GM12878 (cell line): ENCODE measurements around the gene SYT14. TPM values are rescaled to one million over a fixed set of nuclear protein-coding genes. Genes with fewer than 3 reads are reported as not detected.

Experiments
- CHD1 ChIP-seq: IDR thresholded peaks from 2 replicates; pipeline ENCODE4 v1.6.1; 2012; ENCODE audit warnings: low read depth, low read length, improper control_type of control experiment
- GABPA ChIP-seq: IDR thresholded peaks from 2 replicates; pipeline ENCODE4 v1.6.1; 2014; ENCODE audit warnings: antibody characterized with exemption, low read depth, mild to moderate bottlenecking, inconsistent platforms
- HDGF ChIP-seq: fragments of 450-650 bp; IDR thresholded peaks from 2 replicates; pipeline ENCODE4 v1.6.1; 2016; ENCODE audit warnings: antibody characterized with exemption
- IKZF1 ChIP-seq: fragments of 450-650 bp; conservative IDR thresholded peaks from 2 replicates; pipeline ENCODE4 v1.6.1; 2017; ENCODE audit warnings: antibody characterized with exemption, mild to moderate bottlenecking
- KAT2A ChIP-seq: conservative IDR thresholded peaks from 2 replicates; pipeline ENCODE4 v1.6.1; 2011; ENCODE audit warnings: low read depth, low read length; ENCODE audit not compliant: control insufficient read depth
- MXI1 ChIP-seq: fragments of 150-350 bp; IDR thresholded peaks from 2 replicates; pipeline ENCODE4 v1.6.1; 2011; ENCODE audit warnings: low read depth, mild to moderate bottlenecking, inconsistent platforms, low read length, improper control_type of control experiment
- NFXL1 ChIP-seq: fragments of 450-650 bp; IDR thresholded peaks from 2 replicates; pipeline ENCODE4 v1.6.1; 2017; ENCODE audit warnings: antibody characterized with exemption, mild to moderate bottlenecking, borderline replicate concordance
- POU2F2 ChIP-seq: IDR thresholded peaks from 3 replicates; pipeline ENCODE4 v1.6.1; 2011; ENCODE audit warnings: low read depth, mild to moderate bottlenecking, low read length, borderline replicate concordance
- RUNX3 ChIP-seq: IDR thresholded peaks from 2 replicates; pipeline ENCODE4 v1.6.1; 2012; ENCODE audit warnings: low read length, inconsistent platforms
- SIN3A ChIP-seq: IDR thresholded peaks from 2 replicates; pipeline ENCODE4 v1.6.1; 2012; ENCODE audit warnings: low read depth, low read length, improper control_type of control experiment
- SP1 ChIP-seq: IDR thresholded peaks from one replicate; pipeline ENCODE4 v1.6.1; 2011; ENCODE audit warnings: low read depth, low read length
- polyA plus RNA-seq, 11 experiments: library from polyadenylated mRNA; depleted of rRNA in 4 of 11; unstranded in 6 of 11; stranded (reverse) in 5 of 11; fragments of >200 nt; fragmentation: Nextera tagmentation in 4 of 11; fragmentation: Illumina TruSeq in 1 of 11; extraction: Ambion mirVana in 4 of 11; extraction: Trizol in 1 of 11; gene quantifications; 1 replicate in 1 of 11; 2 replicates in 10 of 11; pipeline versions ENCODE4 v1.2.1 to v1.2.3, GENCODE V29; 2011 to 2016; ENCODE audit warnings: inconsistent platforms in 2 of 11, missing spikeins in 2 of 11, low read depth in 1 of 11
- total RNA-seq, 4 experiments: library from RNA; depleted of rRNA in 3 of 4; stranded (reverse); fragments of >200 nt in 3 of 4; fragmentation: Illumina TruSeq in 1 of 4; extraction: Trizol in 1 of 4; gene quantifications; 2 replicates each; pipeline versions ENCODE4 v1.2.1 to v1.2.3, GENCODE V29; 2013 to 2021
- TF ChIP-seq, protein P1 (sequence below): IDR thresholded peaks from 2 replicates; pipeline ENCODE4 v1.6.1; 2011; ENCODE audit warnings: low read depth, low read length, improper control_type of control experiment, borderline replicate concordance
- TF ChIP-seq, protein P2 (sequence below): fragments of 450-650 bp; IDR thresholded peaks from 2 replicates; pipeline ENCODE4 v1.6.1; 2017; ENCODE audit warnings: mild to moderate bottlenecking, moderate library complexity

SYT14 gene
- total and polyA plus RNA-seq, 10 of the 15 experiments (the other 5 are each of a cell fraction or from before 2014, with no cell fraction given): under 0.01 TPM; not detected in 9

DNA sequence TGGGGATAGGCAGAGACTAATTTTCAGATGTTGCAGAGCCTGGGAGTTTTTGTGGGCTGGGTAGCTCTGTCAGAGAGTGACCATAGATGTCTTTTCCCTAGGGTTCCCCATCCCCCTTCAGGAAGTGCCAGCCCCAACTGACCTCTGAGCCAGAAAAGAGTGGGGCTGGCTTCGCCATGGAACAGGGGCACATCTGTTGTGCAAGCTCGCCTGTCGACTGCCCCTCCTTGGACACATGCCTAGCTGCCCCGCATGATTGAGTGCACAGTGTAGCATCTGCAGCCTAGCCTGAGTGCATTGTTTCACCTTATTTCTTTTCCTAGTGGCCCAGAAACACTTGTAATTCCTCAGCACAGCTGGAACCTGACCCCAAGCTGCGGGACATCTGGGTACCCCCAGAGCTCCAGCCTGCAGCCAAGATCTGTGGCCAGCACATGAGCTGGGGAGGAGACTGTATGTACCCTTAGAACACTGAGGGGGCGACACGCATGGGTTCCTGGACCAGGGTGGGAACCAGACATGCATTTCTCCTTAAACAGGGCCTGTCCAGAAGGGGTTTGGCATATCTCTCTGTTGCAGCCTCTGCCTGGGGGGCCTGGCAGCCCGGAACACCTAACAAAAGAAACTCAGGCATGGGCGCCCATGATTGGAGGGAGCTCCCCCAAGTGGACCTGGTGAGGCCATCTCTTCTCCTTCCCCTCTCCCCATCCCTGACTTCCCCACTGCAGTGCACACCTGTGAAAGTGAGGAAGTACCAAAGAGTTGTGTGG lies 55.2 kb downstream of the SYT14 start (continued):
- TF ChIP-seq CHD1 (no peak), GABPA (no peak), SIN3A (no peak), KAT2A (no peak), RUNX3 (no peak), IKZF1 (no peak), SP1 (no peak), POU2F2 (no peak), NFXL1 (no peak), MXI1 (no peak), HDGF (no peak)
- TF ChIP-seq, protein P1, sequence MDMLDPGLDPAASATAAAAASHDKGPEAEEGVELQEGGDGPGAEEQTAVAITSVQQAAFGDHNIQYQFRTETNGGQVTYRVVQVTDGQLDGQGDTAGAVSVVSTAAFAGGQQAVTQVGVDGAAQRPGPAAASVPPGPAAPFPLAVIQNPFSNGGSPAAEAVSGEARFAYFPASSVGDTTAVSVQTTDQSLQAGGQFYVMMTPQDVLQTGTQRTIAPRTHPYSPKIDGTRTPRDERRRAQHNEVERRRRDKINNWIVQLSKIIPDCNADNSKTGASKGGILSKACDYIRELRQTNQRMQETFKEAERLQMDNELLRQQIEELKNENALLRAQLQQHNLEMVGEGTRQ: no peak
- TF ChIP-seq, protein P2, sequence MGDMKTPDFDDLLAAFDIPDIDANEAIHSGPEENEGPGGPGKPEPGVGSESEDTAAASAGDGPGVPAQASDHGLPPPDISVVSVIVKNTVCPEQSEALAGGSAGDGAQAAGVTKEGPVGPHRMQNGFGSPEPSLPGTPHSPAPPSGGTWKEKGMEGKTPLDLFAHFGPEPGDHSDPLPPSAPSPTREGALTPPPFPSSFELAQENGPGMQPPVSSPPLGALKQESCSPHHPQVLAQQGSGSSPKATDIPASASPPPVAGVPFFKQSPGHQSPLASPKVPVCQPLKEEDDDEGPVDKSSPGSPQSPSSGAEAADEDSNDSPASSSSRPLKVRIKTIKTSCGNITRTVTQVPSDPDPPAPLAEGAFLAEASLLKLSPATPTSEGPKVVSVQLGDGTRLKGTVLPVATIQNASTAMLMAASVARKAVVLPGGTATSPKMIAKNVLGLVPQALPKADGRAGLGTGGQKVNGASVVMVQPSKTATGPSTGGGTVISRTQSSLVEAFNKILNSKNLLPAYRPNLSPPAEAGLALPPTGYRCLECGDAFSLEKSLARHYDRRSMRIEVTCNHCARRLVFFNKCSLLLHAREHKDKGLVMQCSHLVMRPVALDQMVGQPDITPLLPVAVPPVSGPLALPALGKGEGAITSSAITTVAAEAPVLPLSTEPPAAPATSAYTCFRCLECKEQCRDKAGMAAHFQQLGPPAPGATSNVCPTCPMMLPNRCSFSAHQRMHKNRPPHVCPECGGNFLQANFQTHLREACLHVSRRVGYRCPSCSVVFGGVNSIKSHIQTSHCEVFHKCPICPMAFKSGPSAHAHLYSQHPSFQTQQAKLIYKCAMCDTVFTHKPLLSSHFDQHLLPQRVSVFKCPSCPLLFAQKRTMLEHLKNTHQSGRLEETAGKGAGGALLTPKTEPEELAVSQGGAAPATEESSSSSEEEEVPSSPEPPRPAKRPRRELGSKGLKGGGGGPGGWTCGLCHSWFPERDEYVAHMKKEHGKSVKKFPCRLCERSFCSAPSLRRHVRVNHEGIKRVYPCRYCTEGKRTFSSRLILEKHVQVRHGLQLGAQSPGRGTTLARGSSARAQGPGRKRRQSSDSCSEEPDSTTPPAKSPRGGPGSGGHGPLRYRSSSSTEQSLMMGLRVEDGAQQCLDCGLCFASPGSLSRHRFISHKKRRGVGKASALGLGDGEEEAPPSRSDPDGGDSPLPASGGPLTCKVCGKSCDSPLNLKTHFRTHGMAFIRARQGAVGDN: no peak
